K562 (cell line): ENCODE results near the gene CDK14. TPM values are rescaled to one million over a fixed set of nuclear protein-coding genes. Genes with fewer than 3 reads are reported as not detected.

Experiments
- ATAC-seq: fragments of 200-7000 bp; cut with Tn5 transposase; 3 replicates; pipeline ENCODE4 v1.9.1; 2020; ENCODE audit warnings: moderate library complexity
- BruUV-seq: library from RNA; stranded (reverse); fragments of 400-500 nt; replicated peaks from 2 replicates; lab custom pipeline; 2021; lab: Mats Ljungman, UMichigan
- CTCF ChIA-PET: fragments of 300-600 bp; formaldehyde crosslinking; extraction: SDS; loops from one replicate; lab custom pipeline; 2021; ENCODE audit warnings: low intra/inter-chr PET ratio; lab: Yijun Ruan, JAX
- POLR2A ChIA-PET: fragments of 300-600, 350-650 bp; sonication (Branson Sonifier 250); formaldehyde crosslinking; extraction: SDS; loops from one replicate; lab custom pipeline; 2021; ENCODE audit warnings: antibody characterized with exemption, inconsistent platforms; lab: Yijun Ruan, JAX
- DNase-seq, 4 experiments: peaks; one replicate each; pipeline versions ENCODE4 v3.0.0 to v3.0.0-alpha.2; 2011 to 2018; ENCODE audit warnings: low spot score in 3 of 4, mixed read lengths in 3 of 4; ENCODE audit errors: extremely low read depth in 1 of 4
- FAIRE-seq: peaks from 2 replicates; lab custom pipeline; 2011; peaks lifted over from hg19 to GRCh38; lab: Jason Lieb, UNC
- H2AFZ ChIP-seq: 2 replicates; pipeline ENCODE4 v1.6.0; 2011; ENCODE audit warnings: low read depth, low read length, control low read depth, inconsistent platforms
- H3K27ac ChIP-seq: fragments of 200-600 bp; 3 replicates; pipeline ENCODE4 v1.8.0; 2011; ENCODE audit warnings: low read depth, mild to moderate bottlenecking, control low read depth, inconsistent platforms, low read length, moderate library complexity, mixed read lengths; ENCODE audit errors: extremely low read depth
- H3K27me3 ChIP-seq, 2 experiments: fragments of 300-600 bp in 1 of 2; 2 replicates in 1 of 2; 3 replicates in 1 of 2; pipeline versions ENCODE4 v1.6.0 to v1.8.0; 2011; ENCODE audit warnings: inconsistent platforms in 2 of 2, low read length in 2 of 2, mild to moderate bottlenecking in 1 of 2, mixed read lengths in 1 of 2, moderate library complexity in 1 of 2; ENCODE audit not compliant: control insufficient read depth in 2 of 2, insufficient read depth in 2 of 2
- H3K36me3 ChIP-seq: fragments of 300-600 bp; 3 replicates; pipeline ENCODE4 v1.8.0; 2011; ENCODE audit warnings: mild to moderate bottlenecking, low read length, inconsistent platforms; ENCODE audit not compliant: control insufficient read depth, insufficient read depth
- H3K4me1 ChIP-seq, 2 experiments: fragments of 200-600 bp in 1 of 2; replicated peaks in 1 of 2; 2 replicates in 1 of 2; 3 replicates in 1 of 2; pipeline versions ENCODE4 v1.5.1 to v1.8.0; 2011; ENCODE audit warnings: inconsistent platforms in 2 of 2, low read length in 2 of 2, mild to moderate bottlenecking in 1 of 2, mixed read lengths in 1 of 2, moderate library complexity in 1 of 2; ENCODE audit not compliant: control insufficient read depth in 2 of 2, insufficient read depth in 2 of 2
- H3K4me2 ChIP-seq: 2 replicates; pipeline ENCODE4 v1.6.1; 2011; ENCODE audit warnings: low read length, control low read depth, inconsistent platforms, mixed read lengths; ENCODE audit not compliant: insufficient read depth
- H3K4me3 ChIP-seq: fragments of 200-600 bp; sonication (generic), shearing (Covaris generic); 2 replicates; pipeline ENCODE4 v1.5.1; 2016; ENCODE audit warnings: control low read depth, inconsistent platforms
- H3K79me2 ChIP-seq: fragments of 200-600 bp; 3 replicates; pipeline ENCODE4 v1.8.0; 2011; ENCODE audit warnings: low read length, inconsistent platforms; ENCODE audit not compliant: control insufficient read depth, insufficient read depth
- H3K9ac ChIP-seq, 2 experiments: 2 replicates each; pipeline versions ENCODE4 v1.6.0 to v1.6.1; 2011; ENCODE audit warnings: low read depth in 2 of 2, low read length in 2 of 2, control low read depth in 1 of 2, inconsistent platforms in 1 of 2, mild to moderate bottlenecking in 1 of 2, mixed read lengths in 1 of 2; ENCODE audit not compliant: insufficient read depth in 1 of 2
- H3K9me1 ChIP-seq: one replicate; pipeline ENCODE4 v1.6.0; 2011; ENCODE audit warnings: inconsistent platforms, mild to moderate bottlenecking, low read length, moderate library complexity; ENCODE audit not compliant: control insufficient read depth, insufficient read depth
- H3K9me3 ChIP-seq: replicated peaks from 2 replicates; pipeline ENCODE4 v1.5.1; 2011; ENCODE audit warnings: low read depth, low read length, inconsistent platforms; ENCODE audit not compliant: control insufficient read depth, insufficient read depth
- H4K20me1 ChIP-seq: replicated peaks from 2 replicates; pipeline ENCODE4 v1.6.1; 2011; ENCODE audit warnings: low read length, inconsistent platforms, mixed read lengths; ENCODE audit not compliant: control insufficient read depth, insufficient read depth
- ARID3B ChIP-seq: fragments of 250-450 bp; sonication (Bioruptor Pico); IDR thresholded peaks from 2 replicates; pipeline ENCODE4 v1.4.0; 2020; ENCODE audit warnings: borderline replicate concordance
- CEBPG ChIP-seq, 3 experiments: fragments of 200-800 bp in 1 of 3; sonication (Bioruptor generic) in 1 of 3; sonication (generic) in 1 of 3; formaldehyde crosslinking in 1 of 3; IDR thresholded peaks in 2 of 3; conservative IDR thresholded peaks in 1 of 3; 2 replicates each; pipeline versions ENCODE4 v1.6.1 to v1.8.0; 2016 to 2022; ENCODE audit warnings: missing compliant biosample characterization in 2 of 3, missing genetic modification characterization in 2 of 3, mild to moderate bottlenecking in 1 of 3, missing genetic modification reagents in 1 of 3
- EHMT2 ChIP-seq: fragments of 450-650 bp; IDR thresholded peaks from 2 replicates; pipeline ENCODE4 v1.6.1; 2018; ENCODE audit warnings: antibody characterized with exemption
- FOXK1 ChIP-seq: sonication (generic); formaldehyde crosslinking; IDR thresholded peaks from 2 replicates; pipeline ENCODE4 v1.8.0; 2022; ENCODE audit warnings: missing genetic modification reagents, mild to moderate bottlenecking, borderline replicate concordance
- GABPB1 ChIP-seq: sonication (generic); formaldehyde crosslinking; IDR thresholded peaks from 2 replicates; pipeline ENCODE4 v1.8.0; 2022; ENCODE audit warnings: mild to moderate bottlenecking, missing genetic modification reagents
- KAT7 ChIP-seq: sonication (generic); formaldehyde crosslinking; IDR thresholded peaks from 2 replicates; pipeline ENCODE4 v1.8.0; 2022; ENCODE audit warnings: missing genetic modification reagents, mild to moderate bottlenecking, borderline replicate concordance
- KDM4B ChIP-seq, 2 experiments: fragments of 450-650 bp in 1 of 2; sonication (generic) in 1 of 2; IDR thresholded peaks; 2 replicates each; pipeline ENCODE4 v1.6.1; 2016 to 2017; ENCODE audit warnings: borderline replicate concordance in 2 of 2, antibody characterized with exemption in 1 of 2, low read depth in 1 of 2, mild to moderate bottlenecking in 1 of 2
- PHF21A ChIP-seq: fragments of 450-650 bp; IDR thresholded peaks from 2 replicates; pipeline ENCODE4 v1.6.1; 2017; ENCODE audit warnings: low read depth, borderline replicate concordance
- SETDB1 ChIP-seq: IDR thresholded peaks from one replicate; pipeline ENCODE4 v1.6.1; 2012; ENCODE audit warnings: low read length, control low read depth, inconsistent platforms
- TCFL5 ChIP-seq: fragments of 250-450 bp; sonication (Bioruptor Pico); conservative IDR thresholded peaks from 2 replicates; pipeline ENCODE4 v1.6.1; 2021; ENCODE audit warnings: mild to moderate bottlenecking, moderate library complexity, matching md5 sums
- WGBS: fragments of 100-300 bp; shearing (Covaris generic); methylation state at CpG from one replicate; pipeline ENCODE4 v1.1.6; 2016; ENCODE audit warnings: low coverage, mixed read lengths; ENCODE audit not compliant: insufficient coverage; ENCODE audit errors: missing lambda C conversion rate; 5-methylcytosine and 5-hydroxymethylcytosine counted together
- in situ Hi-C: fragments of 300-500 bp; cut with MboI; formaldehyde crosslinking; loops from 4 replicates; pipeline ENCODE4 v1.15.0; 2018; ENCODE audit warnings: inconsistent platforms, mixed read lengths
- intact Hi-C: fragments of 100-400 bp; cut with micrococcal nuclease; formaldehyde crosslinking; loops from 2 replicates; pipeline ENCODE4 v1.14.2; 2022
- polyA plus RNA-seq, 8 experiments: library from polyadenylated mRNA; depleted of rRNA in 4 of 8; stranded (reverse) in 5 of 8; unstranded in 3 of 8; fragments of >200 nt; fragmentation: Nextera tagmentation in 2 of 8; fragmentation: Illumina TruSeq in 1 of 8; extraction: Ambion mirVana in 2 of 8; extraction: Trizol in 1 of 8; gene quantifications; 2 replicates each; pipeline versions ENCODE4 v1.2.1 to v1.2.3, GENCODE V29; 2011 to 2014; ENCODE audit warnings: inconsistent platforms in 1 of 8, missing spikeins in 1 of 8
- total RNA-seq, 7 experiments: library from RNA; depleted of rRNA in 6 of 7; stranded (reverse); fragments of >200 nt in 6 of 7; fragmentation: Illumina TruSeq in 2 of 7; extraction: Trizol in 2 of 7; gene quantifications; 2 replicates each; pipeline versions ENCODE4 v1.2.1 to v1.2.3, GENCODE V29; 2011 to 2021; ENCODE audit warnings: low replicate concordance in 1 of 7

The CDK14 gene
- total and polyA plus RNA-seq, 9 of the 15 experiments (the other 6 are each of a cell fraction or from before 2014, with no cell fraction given), result 0.03 to 0.91 (median 0.16) TPM

DNA sequence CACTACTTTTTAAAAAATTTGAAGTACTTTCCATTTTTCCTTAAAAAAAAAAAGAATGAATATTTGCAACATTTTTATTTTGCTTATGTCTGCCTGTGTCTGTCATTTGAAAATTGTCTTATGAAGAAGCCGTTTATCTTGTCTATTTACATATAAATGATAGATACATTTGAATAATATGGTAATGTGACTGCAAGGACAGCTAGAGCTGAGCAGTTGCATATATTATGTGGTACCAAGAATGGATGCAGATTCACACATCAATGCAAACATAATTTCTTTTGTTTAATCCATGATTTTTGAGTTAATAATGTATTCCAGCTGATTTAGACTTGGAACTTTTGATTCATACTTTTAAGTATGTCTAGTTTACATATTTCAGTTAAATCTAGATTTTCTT lies 268.0 kb downstream of the CDK14 start:
- no TSS peak for BruUV-seq
- POLR2A ChIA-PET, result no interaction called here
- no peak for DNase-seq
- no peak overlapping the region for H3K9ac ChIP-seq
- no peaks in the 10 kb centered on the region for H3K27me3 ChIP-seq
- H3K4me2 ChIP-seq, result no peak overlapping the region
- H3K36me3 ChIP-seq, result no peaks in the 10 kb centered on the region
- no peaks in the 10 kb centered on the region for H3K9me1 ChIP-seq
- ATAC-seq, result no peak
- H3K4me1 ChIP-seq, result no peaks in the 10 kb centered on the region
- TF ChIP-seq KAT7 (CRISPR knock-in tag), result no peak
- no peak for TF ChIP-seq ARID3B (CRISPR knock-in tag)
- TF ChIP-seq KDM4B (IDR thresholded peaks at IDR 0.05; ENCODE audit: borderline replicate concordance in 2 of 2, low read depth in 1 of 2), result no peak
- TF ChIP-seq SETDB1, result no peak
- TF ChIP-seq TCFL5, result no peak
- no peak for TF ChIP-seq EHMT2
- TF ChIP-seq PHF21A, result no peak
- no peak for TF ChIP-seq CEBPG (CRISPR knock-in tag; IDR thresholded peaks at IDR 0.05)
- no peak for TF ChIP-seq CEBPG (tag; conservative IDR thresholded peaks at IDR 0.05 in 1 of 2, IDR thresholded peaks at IDR 0.05 in 1 of 2)
- TF ChIP-seq FOXK1 (CRISPR knock-in tag), result no peak
- TF ChIP-seq GABPB1 (CRISPR knock-in tag), result no peak
- no peaks in the 10 kb centered on the region for H3K79me2 ChIP-seq
- H3K9me3 ChIP-seq, result no peaks in the 10 kb centered on the region
- 0% methylated on average over 1 of the region's 1 CpG for WGBS
- H3K4me3 ChIP-seq, result no peak overlapping the region
- no peaks in the 10 kb centered on the region for H4K20me1 ChIP-seq
- in situ Hi-C loops, result no loop called here
- no peak for FAIRE-seq
- no peak overlapping the region for H2AFZ ChIP-seq
- intact Hi-C loops, result no loop called here
- CTCF ChIA-PET, result no interaction called here
- H3K27ac ChIP-seq, result no peak overlapping the region
